Keratinocyte (primary cell): Measurements from ENCODE around the gene FHIT. TPM values are rescaled to one million over a fixed set of nuclear protein-coding genes. Genes with fewer than 3 reads are reported as not detected.

Source experiments
- DNase-seq: peaks from one replicate; pipeline ENCODE4 v3.0.0-alpha.2; 2011; ENCODE audit warnings: low read depth, missing footprints, low spot score
- FAIRE-seq: peaks from 2 replicates; lab custom pipeline; 2011; peaks lifted over from hg19 to GRCh38; lab: Jason Lieb, UNC
- H2AFZ ChIP-seq: 2 replicates; pipeline ENCODE4 v1.6.0; 2012; ENCODE audit warnings: low read length, control low read depth, inconsistent platforms; ENCODE audit not compliant: control insufficient read depth
- H3K27ac ChIP-seq: 2 replicates; pipeline ENCODE4 v1.5.1; 2011; ENCODE audit warnings: low read length; ENCODE audit not compliant: control insufficient read depth, insufficient read depth
- H3K27me3 ChIP-seq: 3 replicates; pipeline ENCODE4 v1.6.0; 2011; ENCODE audit warnings: low read length; ENCODE audit not compliant: control insufficient read depth, insufficient read depth; ENCODE audit errors: extremely low read depth
- H3K36me3 ChIP-seq, 2 experiments: 2 replicates in 1 of 2; 3 replicates in 1 of 2; pipeline ENCODE4 v1.5.1; 2011; ENCODE audit warnings: low read length in 2 of 2, mild to moderate bottlenecking in 1 of 2; ENCODE audit not compliant: control insufficient read depth in 2 of 2, insufficient read depth in 2 of 2; ENCODE audit errors: extremely low read depth in 1 of 2
- H3K4me1 ChIP-seq: 3 replicates; pipeline ENCODE4 v1.5.1; 2011; ENCODE audit warnings: low read length; ENCODE audit not compliant: control insufficient read depth, insufficient read depth; ENCODE audit errors: extremely low read depth
- H3K4me2 ChIP-seq: 3 replicates; pipeline ENCODE4 v1.6.0; 2011; ENCODE audit warnings: low read depth, low read length; ENCODE audit not compliant: control insufficient read depth, insufficient read depth; ENCODE audit errors: extremely low read depth
- H3K4me3 ChIP-seq, 3 experiments: fragments of 200-600 bp in 1 of 3; sonication (generic) in 1 of 3; 2 replicates in 2 of 3; 3 replicates in 1 of 3; pipeline ENCODE4 v1.5.1; 2011 to 2016; ENCODE audit warnings: low read length in 3 of 3, mild to moderate bottlenecking in 3 of 3, control low read depth in 2 of 3, inconsistent platforms in 1 of 3, low read depth in 1 of 3, mixed read lengths in 1 of 3, mixed run types in 1 of 3, moderate library complexity in 1 of 3; ENCODE audit not compliant: control insufficient read depth in 2 of 3, insufficient read depth in 2 of 3; ENCODE audit errors: extremely low read depth in 1 of 3
- H3K79me2 ChIP-seq: 2 replicates; pipeline ENCODE4 v1.6.0; 2012; ENCODE audit warnings: low read length; ENCODE audit not compliant: control insufficient read depth, insufficient read depth
- H3K9ac ChIP-seq: 3 replicates; pipeline ENCODE4 v1.6.0; 2011; ENCODE audit warnings: low read length; ENCODE audit not compliant: control insufficient read depth, insufficient read depth; ENCODE audit errors: extremely low read depth
- H3K9me1 ChIP-seq: 3 replicates; pipeline ENCODE4 v1.6.0; 2011; ENCODE audit warnings: low read length; ENCODE audit not compliant: control insufficient read depth, insufficient read depth; ENCODE audit errors: extremely low read depth
- H3K9me3 ChIP-seq: 2 replicates; pipeline ENCODE4 v1.5.1; 2012; ENCODE audit warnings: low read depth, low read length; ENCODE audit not compliant: control insufficient read depth
- H4K20me1 ChIP-seq: 3 replicates; pipeline ENCODE4 v1.6.0; 2011; ENCODE audit warnings: low read length; ENCODE audit not compliant: control insufficient read depth, insufficient read depth; ENCODE audit errors: extremely low read depth
- EZH2 ChIP-seq: IDR thresholded peaks from one replicate; pipeline ENCODE4 v1.6.1; 2012; ENCODE audit warnings: inconsistent platforms, mild to moderate bottlenecking, low read length, moderate library complexity
- dilution Hi-C: fragments of 300-500 bp; cut with MboI; formaldehyde crosslinking; loops from one replicate; pipeline ENCODE4 v1.7.0; 2020; ENCODE audit warnings: low sequenced_read_pairs; ENCODE audit not compliant: extremely low pct_ligation_motif_present
- polyA plus RNA-seq, 5 experiments: library from polyadenylated mRNA; depleted of rRNA in 3 of 5; stranded (reverse) in 3 of 5; stranded (forward) in 1 of 5; unstranded in 1 of 5; fragments of >200 nt; gene quantifications; 1 replicate in 1 of 5; 2 replicates in 3 of 5; 3 replicates in 1 of 5; pipeline versions ENCODE4 v1.2.1 to v1.2.3, GENCODE V29; 2011 to 2012; ENCODE audit warnings: missing spikeins in 2 of 5, low read depth in 1 of 5, low replicate concordance in 1 of 5
- TF ChIP-seq, protein P1 (sequence below), 3 experiments: IDR thresholded peaks in 1 of 3; conservative IDR thresholded peaks in 1 of 3; optimal IDR thresholded peaks in 1 of 3; 2 replicates in 2 of 3; 3 replicates in 1 of 3; pipeline versions ENCODE3 to v1.5.1; 2011; ENCODE audit warnings: low read length in 3 of 3, mild to moderate bottlenecking in 3 of 3, moderate library complexity in 2 of 3, control low read depth in 1 of 3, inconsistent platforms in 1 of 3; ENCODE audit not compliant: insufficient read depth in 2 of 3; ENCODE audit errors: extremely low read depth in 1 of 3

The FHIT gene
- polyA plus RNA-seq, 1 donor (not counting 4 experiments of a cell fraction or from before 2014, with no cell fraction given), result 2.2 TPM

DNA sequence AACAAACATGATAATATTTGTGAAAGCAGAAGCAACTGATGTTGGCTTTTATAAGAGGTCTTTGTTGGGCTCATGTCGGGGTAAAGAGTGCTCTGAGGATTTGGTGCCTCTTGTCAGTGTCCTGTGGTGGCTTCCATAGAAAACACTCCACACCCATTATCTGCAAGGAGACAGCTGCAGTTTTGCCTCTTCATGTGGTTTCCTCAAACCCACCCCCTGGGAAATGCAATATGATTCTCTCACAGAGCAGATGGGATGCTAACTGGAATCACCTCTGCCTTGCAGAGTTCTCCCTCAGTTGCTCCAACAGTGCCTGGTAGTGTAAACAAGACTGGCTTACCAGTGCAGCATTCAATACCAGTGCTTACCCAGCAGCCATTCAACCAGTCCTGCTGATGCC is 1430.0 kb downstream of the FHIT start:
- Histone ChIP-seq H3K9ac (no peak overlapping the region), H3K4me3 (no peak overlapping the region), H4K20me1 (no peaks in the 10 kb centered on the region), H3K27ac (no peak overlapping the region), H3K79me2 (no peaks in the 10 kb centered on the region), H3K27me3 (no peaks in the 10 kb centered on the region), H2AFZ (no peak overlapping the region), H3K9me1 (no peaks in the 10 kb centered on the region), H3K4me2 (no peak overlapping the region), H3K9me3 (no peaks in the 10 kb centered on the region), H3K4me1 (peaks cover 18% of the 10 kb centered on the region), H3K36me3 (no peaks in the 10 kb centered on the region)
- DNase-seq (no peak), FAIRE-seq (no peak)
- dilution Hi-C loops, result no loop called here
- no peak for TF ChIP-seq EZH2
- TF ChIP-seq, protein P1, sequence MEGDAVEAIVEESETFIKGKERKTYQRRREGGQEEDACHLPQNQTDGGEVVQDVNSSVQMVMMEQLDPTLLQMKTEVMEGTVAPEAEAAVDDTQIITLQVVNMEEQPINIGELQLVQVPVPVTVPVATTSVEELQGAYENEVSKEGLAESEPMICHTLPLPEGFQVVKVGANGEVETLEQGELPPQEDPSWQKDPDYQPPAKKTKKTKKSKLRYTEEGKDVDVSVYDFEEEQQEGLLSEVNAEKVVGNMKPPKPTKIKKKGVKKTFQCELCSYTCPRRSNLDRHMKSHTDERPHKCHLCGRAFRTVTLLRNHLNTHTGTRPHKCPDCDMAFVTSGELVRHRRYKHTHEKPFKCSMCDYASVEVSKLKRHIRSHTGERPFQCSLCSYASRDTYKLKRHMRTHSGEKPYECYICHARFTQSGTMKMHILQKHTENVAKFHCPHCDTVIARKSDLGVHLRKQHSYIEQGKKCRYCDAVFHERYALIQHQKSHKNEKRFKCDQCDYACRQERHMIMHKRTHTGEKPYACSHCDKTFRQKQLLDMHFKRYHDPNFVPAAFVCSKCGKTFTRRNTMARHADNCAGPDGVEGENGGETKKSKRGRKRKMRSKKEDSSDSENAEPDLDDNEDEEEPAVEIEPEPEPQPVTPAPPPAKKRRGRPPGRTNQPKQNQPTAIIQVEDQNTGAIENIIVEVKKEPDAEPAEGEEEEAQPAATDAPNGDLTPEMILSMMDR (optimal IDR thresholded peaks at IDR 0.05 in 1 of 3, IDR thresholded peaks at IDR 0.05 in 1 of 3, conservative IDR thresholded peaks at IDR 0.05 in 1 of 3; ENCODE audit: extremely low read depth in 1 of 3, insufficient read depth in 2 of 3, low read length in 3 of 3), result no peak

DNA sequence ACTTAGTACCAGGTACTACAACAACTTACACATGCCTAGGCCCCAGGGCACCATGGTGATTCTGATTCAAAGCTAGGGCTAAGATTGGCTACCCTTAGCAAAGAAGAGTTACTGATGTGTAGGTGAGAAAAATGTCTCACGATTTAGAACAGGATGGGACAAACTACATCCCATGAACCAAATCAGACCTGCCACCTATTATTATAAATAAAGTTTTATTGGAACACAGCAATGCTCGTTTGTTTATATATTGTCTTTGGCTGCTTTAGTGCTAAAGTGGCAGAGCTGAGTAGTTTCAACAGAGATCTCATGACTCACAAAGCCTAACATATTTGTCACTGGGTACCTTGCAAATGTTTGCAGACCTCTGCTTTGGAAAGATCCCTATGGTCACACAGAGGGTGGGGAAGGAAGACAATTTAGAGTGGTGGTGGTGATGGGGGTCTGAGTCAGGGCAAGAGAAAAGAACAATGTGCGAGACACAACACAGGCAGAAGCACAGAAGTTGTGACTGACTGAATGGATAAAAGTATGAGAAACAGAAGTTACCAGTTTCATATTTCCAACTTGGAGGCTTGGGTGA is 1430.8 kb downstream of the FHIT start:
- no peak overlapping the region for H3K4me3 ChIP-seq
- TF ChIP-seq EZH2, result no peak
- TF ChIP-seq, protein P1 (optimal IDR thresholded peaks at IDR 0.05 in 1 of 3, IDR thresholded peaks at IDR 0.05 in 1 of 3, conservative IDR thresholded peaks at IDR 0.05 in 1 of 3; ENCODE audit: extremely low read depth in 1 of 3, insufficient read depth in 2 of 3, low read length in 3 of 3), result no peak
- peaks cover 21% of the 10 kb centered on the region for H3K4me1 ChIP-seq
- H4K20me1 ChIP-seq, result no peaks in the 10 kb centered on the region
- H2AFZ ChIP-seq, result no peak overlapping the region
- no peak for FAIRE-seq
- no peak overlapping the region for H3K4me2 ChIP-seq
- H3K36me3 ChIP-seq, result no peaks in the 10 kb centered on the region
- no peak overlapping the region for H3K27ac ChIP-seq
- H3K27me3 ChIP-seq, result no peaks in the 10 kb centered on the region
- H3K9me1 ChIP-seq, result no peaks in the 10 kb centered on the region
- no peaks in the 10 kb centered on the region for H3K79me2 ChIP-seq
- dilution Hi-C loops, result no loop called here
- no peak for DNase-seq
- no peak overlapping the region for H3K9ac ChIP-seq
- H3K9me3 ChIP-seq, result no peaks in the 10 kb centered on the region
